Measurements from ENCODE around the gene TOR2A. TPM values are rescaled to one million over a fixed set of nuclear protein-coding genes. Genes with fewer than 3 reads are reported as not detected.

TOR2A gene
- total and polyA plus RNA-seq, 2 donors, result 7.2 to 19.3 TPM

DNA sequence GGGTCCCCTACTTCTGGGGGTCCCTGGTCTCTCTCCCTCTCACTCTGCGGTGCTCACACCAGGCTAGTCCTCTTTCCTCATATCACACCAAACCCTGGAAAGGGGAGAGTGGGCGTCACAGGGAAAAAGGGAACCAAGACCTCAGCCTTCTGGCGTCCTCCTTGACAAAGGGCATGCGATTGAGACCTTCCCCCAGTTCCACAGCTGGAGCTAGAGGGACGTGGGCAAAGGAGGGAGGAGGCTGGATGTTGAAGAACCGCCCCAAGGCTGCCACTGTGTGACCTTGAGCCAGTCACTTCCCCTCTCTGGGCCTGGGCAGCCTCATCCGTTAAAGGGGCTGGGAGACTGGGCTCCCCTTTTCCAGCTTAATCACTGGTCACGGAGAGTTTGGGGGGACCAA lies 18.5 kb upstream of the TOR2A start:
- Histone ChIP-seq H3K27ac (ENCODE audit: low read depth in 1 of 2, low read length in 1 of 2) (no peak overlapping the region), H3K4me3 (ENCODE audit: low read length in 2 of 2) (no peak overlapping the region)

DNA sequence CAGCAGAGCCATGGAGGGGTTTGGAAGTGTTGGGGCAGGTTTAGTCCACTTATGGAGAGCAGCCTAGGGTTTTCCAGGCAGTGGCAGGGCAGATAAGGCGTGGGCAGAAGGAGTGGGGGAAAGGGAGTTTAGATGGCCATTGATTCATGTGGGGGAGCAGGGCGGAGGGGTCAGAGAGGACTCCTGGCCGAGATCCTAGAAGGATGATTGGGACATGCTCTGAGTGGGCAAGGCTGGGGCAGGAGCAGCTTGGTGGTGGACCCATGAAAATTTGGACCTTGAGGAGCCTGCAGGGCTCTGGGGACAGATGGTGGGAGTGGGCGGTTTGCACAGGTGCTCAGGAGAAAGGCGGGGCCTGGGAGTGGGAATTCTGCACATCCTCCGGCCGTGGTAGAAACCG lies 18.1 kb upstream of the TOR2A start:
- Histone ChIP-seq H3K27me3 (ENCODE audit: control insufficient read depth in 2 of 2, insufficient read depth in 1 of 2, low read length in 1 of 2) (peaks cover 0 to 9% of the 10 kb centered on the region in 2 donors), H3K9me3 (ENCODE audit: control insufficient read depth in 2 of 2, insufficient read depth in 1 of 2, low read length in 1 of 2) (no peaks in the 10 kb centered on the region)

More for the DNA sequence above, 18.5 kb upstream of the TOR2A start:
- 95% methylated on average over 8 of the region's 8 CpGs for WGBS
- Histone ChIP-seq H3K4me1 (ENCODE audit: control insufficient read depth in 2 of 2, insufficient read depth in 2 of 2, low read length in 2 of 2) (no peaks in the 10 kb centered on the region), H3K36me3 (ENCODE audit: control insufficient read depth in 2 of 2, insufficient read depth in 2 of 2, low read length in 1 of 2) (peaks cover 71 to 72% of the 10 kb centered on the region in 2 donors), H3K27me3 (ENCODE audit: control insufficient read depth in 2 of 2, insufficient read depth in 1 of 2, low read length in 1 of 2) (peaks cover 0 to 9% of the 10 kb centered on the region in 2 donors), H3K9me3 (ENCODE audit: control insufficient read depth in 2 of 2, insufficient read depth in 1 of 2, low read length in 1 of 2) (no peaks in the 10 kb centered on the region)
- DNase-seq (ENCODE audit: low read depth in 6 of 9, low spot score in 9 of 9), result no peak

DNA sequence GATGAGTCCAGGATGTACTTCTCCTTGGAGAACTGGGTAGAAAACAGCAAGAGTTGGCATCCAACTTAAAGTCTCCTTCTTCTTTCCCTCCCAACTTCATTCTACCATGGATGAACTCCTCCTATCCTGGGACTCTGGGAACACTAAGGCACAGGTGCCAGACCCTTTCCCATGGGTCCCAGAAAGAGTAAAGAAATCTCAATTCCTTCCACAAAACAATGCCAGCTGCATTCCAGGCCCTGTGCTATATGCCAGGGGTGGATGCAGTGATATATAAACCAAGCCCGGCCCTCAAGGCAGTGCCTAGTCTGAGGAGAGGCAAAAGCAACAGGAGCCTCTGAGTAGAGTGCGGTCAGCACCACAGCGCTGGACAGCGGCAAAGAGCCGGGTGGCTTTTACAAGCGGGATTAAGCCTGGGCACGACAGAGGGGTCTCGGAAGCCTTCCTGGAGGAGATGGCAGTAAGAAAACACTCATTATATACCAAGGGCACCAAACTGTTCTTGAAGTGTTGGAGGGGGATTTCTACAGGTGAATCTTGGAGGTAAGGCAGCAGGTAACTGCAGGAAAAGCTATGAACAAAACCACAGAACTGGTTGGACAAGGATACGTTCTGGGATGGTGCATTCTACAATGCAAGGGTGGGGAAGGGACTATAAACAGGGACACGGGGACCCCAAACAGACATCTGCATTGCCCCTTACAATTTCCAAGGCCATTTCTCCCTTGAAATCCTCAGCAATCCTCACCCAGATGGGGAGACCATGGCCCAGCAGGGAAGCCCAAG lies 16.4 kb upstream of the TOR2A start:
- Histone ChIP-seq H3K27me3 (ENCODE audit: control insufficient read depth in 2 of 2, insufficient read depth in 1 of 2, low read length in 1 of 2) (peaks cover 0 to 9% of the 10 kb centered on the region in 2 donors), H3K36me3 (ENCODE audit: control insufficient read depth in 2 of 2, insufficient read depth in 2 of 2, low read length in 1 of 2) (peaks cover 79 to 84% of the 10 kb centered on the region in 2 donors), H3K4me3 (ENCODE audit: low read length in 2 of 2) (no peak overlapping the region), H3K4me1 (ENCODE audit: control insufficient read depth in 2 of 2, insufficient read depth in 2 of 2, low read length in 2 of 2) (peaks cover 0 to 3% of the 10 kb centered on the region in 2 donors), H3K27ac (ENCODE audit: low read depth in 1 of 2, low read length in 1 of 2) (no peak overlapping the region), H3K9me3 (ENCODE audit: control insufficient read depth in 2 of 2, insufficient read depth in 1 of 2, low read length in 1 of 2) (peaks cover 0 to 2% of the 10 kb centered on the region in 2 donors)
- DNase-seq (ENCODE audit: low read depth in 6 of 9, low spot score in 9 of 9), result no peak
- 97% methylated on average over 10 of the region's 10 CpGs for WGBS

More for the DNA sequence above, 18.1 kb upstream of the TOR2A start:
- Histone ChIP-seq H3K4me1 (ENCODE audit: control insufficient read depth in 2 of 2, insufficient read depth in 2 of 2, low read length in 2 of 2) (no peaks in the 10 kb centered on the region), H3K36me3 (ENCODE audit: control insufficient read depth in 2 of 2, insufficient read depth in 2 of 2, low read length in 1 of 2) (peaks cover 71 to 72% of the 10 kb centered on the region in 2 donors), H3K4me3 (ENCODE audit: low read length in 2 of 2) (no peak overlapping the region), H3K27ac (ENCODE audit: low read depth in 1 of 2, low read length in 1 of 2) (no peak overlapping the region)
- WGBS, result 98% methylated on average over 8 of the region's 8 CpGs
- DNase-seq (ENCODE audit: low read depth in 6 of 9, low spot score in 9 of 9), result no peak

DNA sequence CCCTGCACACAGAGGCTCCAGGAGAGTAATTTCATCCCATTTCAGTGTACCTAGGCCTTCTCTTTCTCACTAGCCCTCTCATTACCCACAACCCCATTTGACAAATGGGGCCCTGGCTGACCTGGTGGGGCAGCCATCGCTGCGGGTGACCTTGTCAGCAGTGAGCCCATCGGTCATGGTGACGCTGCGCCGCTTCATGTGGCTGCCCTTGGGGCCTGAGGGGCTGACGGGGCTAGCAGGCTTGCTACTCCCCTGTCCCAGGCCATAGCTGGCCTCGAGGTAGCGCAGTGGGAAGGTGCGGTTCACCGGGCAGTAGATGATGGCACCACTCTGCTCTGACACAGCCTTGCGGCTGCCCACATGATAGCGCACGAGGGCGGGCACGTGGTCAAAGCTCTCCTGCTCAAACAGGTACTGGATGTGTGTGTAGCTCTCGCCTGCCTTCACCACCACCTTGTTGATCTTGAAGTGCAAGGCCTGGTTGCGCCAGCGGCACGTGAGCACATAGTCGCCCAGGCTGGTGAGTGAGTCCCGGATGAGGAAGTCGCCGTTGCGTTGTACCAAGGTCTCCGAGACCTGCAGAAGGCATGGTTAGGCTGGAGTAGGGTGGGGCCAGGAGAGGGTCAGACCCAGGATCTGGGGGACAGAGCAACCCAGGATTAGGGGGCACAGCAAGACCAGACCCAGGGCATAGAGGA lies 14.1 kb upstream of the TOR2A start:
- DNase-seq (ENCODE audit: low read depth in 6 of 9, low spot score in 9 of 9), result no peak
- Histone ChIP-seq H3K36me3 (ENCODE audit: control insufficient read depth in 2 of 2, insufficient read depth in 2 of 2, low read length in 1 of 2) (peaks cover 86 to 92% of the 10 kb centered on the region in 2 donors), H3K27me3 (ENCODE audit: control insufficient read depth in 2 of 2, insufficient read depth in 1 of 2, low read length in 1 of 2) (no peaks in the 10 kb centered on the region), H3K27ac (ENCODE audit: low read depth in 1 of 2, low read length in 1 of 2) (no peak overlapping the region), H3K4me1 (ENCODE audit: control insufficient read depth in 2 of 2, insufficient read depth in 2 of 2, low read length in 2 of 2) (peaks cover 0 to 3% of the 10 kb centered on the region in 2 donors), H3K9me3 (ENCODE audit: control insufficient read depth in 2 of 2, insufficient read depth in 1 of 2, low read length in 1 of 2) (peaks cover 0 to 2% of the 10 kb centered on the region in 2 donors), H3K4me3 (ENCODE audit: low read length in 2 of 2) (no peak overlapping the region)
- whole genome bisulfite sequencing, result 98% methylated on average over 26 of the region's 26 CpGs

DNA sequence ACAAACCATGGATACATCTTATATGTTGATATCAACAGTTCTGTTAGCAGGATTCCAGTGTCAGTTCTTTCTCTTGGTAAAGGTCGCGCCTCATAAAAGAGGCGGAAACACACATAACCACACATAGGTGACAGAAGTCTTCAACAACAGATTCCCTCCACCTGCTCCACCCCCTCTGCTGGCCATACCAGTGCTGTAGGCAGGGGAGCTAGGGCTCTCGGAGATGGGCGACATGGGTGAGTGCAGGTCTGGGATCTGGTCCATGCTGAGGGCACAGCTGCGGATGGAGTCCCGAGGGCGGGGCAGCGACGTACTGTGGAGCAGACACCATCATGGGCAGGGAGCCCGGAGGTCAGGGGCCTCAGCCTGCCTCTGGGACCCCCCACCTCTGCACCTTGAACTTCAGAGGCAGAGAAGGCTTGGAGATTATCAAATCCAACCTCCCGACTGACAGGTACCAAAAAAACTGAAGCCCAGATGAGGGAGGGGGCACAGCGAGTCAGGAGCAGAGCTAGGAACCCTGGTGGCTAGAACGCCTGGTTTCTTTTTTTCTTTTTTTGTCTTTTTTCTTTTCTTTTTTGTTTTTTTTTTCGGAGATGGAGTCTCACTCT lies 12.0 kb upstream of the TOR2A start:
- 90% methylated on average over 15 of the region's 15 CpGs for WGBS
- peaks cover 0 to 2% of the 10 kb centered on the region in 2 donors for H3K9me3 ChIP-seq (ENCODE audit: control insufficient read depth in 2 of 2, insufficient read depth in 1 of 2, low read length in 1 of 2)
- peak in 1 of 9 donors; percentile 37 for DNase-seq (ENCODE audit: low read depth in 6 of 9, low spot score in 9 of 9)
- no peak overlapping the region for H3K4me3 ChIP-seq (ENCODE audit: low read length in 2 of 2)
- H3K27ac ChIP-seq (ENCODE audit: low read depth in 1 of 2, low read length in 1 of 2), result no peak overlapping the region
- peaks cover 0 to 3% of the 10 kb centered on the region in 2 donors for H3K4me1 ChIP-seq (ENCODE audit: control insufficient read depth in 2 of 2, insufficient read depth in 2 of 2, low read length in 2 of 2)
- no peaks in the 10 kb centered on the region for H3K27me3 ChIP-seq (ENCODE audit: control insufficient read depth in 2 of 2, insufficient read depth in 1 of 2, low read length in 1 of 2)
- peaks cover 89 to 91% of the 10 kb centered on the region in 2 donors for H3K36me3 ChIP-seq (ENCODE audit: control insufficient read depth in 2 of 2, insufficient read depth in 2 of 2, low read length in 1 of 2)

DNA sequence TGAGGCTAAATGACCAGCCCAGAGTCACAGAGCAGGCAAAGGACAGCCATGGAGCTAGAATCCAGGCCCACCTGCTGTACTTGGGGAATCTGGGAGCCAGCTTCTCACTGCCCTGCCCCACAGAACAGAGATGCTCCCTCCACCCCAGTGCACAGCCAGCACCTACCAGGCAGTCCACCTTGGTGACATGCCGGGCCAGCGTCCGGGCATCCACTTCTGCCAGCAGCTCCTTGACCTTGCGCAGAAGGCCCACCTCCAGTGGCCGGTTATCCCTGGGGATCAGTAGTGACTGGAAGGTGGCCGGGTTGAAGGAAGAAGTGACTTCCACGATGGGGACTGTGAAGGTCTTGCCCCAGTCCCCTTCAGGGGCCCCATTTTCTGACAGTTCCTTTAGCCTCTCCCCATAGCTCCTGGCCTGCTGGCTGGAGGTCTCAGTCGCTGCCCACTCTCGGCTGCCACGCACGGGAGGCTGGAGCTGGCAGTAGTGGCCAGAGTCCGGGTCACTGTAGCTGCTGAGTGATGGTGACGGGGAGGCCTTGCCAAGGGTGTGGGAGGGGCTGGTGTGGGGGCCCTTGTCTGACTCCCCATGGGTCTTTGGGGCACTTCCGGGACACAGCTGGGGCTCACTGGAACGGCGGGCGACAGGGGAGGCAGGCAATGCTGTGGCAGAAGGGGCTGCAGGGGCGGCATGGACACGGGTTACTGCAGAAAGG lies 9.5 kb upstream of the TOR2A start:
- H3K36me3 ChIP-seq (ENCODE audit: control insufficient read depth in 2 of 2, insufficient read depth in 2 of 2, low read length in 1 of 2), result peaks cover 89% of the 10 kb centered on the region in 2 donors
- peaks cover 0 to 8% of the 10 kb centered on the region in 2 donors for H3K4me1 ChIP-seq (ENCODE audit: control insufficient read depth in 2 of 2, insufficient read depth in 2 of 2, low read length in 2 of 2)
- peaks cover under 1 to 5% of the 10 kb centered on the region in 2 donors for H3K9me3 ChIP-seq (ENCODE audit: control insufficient read depth in 2 of 2, insufficient read depth in 1 of 2, low read length in 1 of 2)
- H3K27me3 ChIP-seq (ENCODE audit: control insufficient read depth in 2 of 2, insufficient read depth in 1 of 2, low read length in 1 of 2), result no peaks in the 10 kb centered on the region
- H3K27ac ChIP-seq (ENCODE audit: low read depth in 1 of 2, low read length in 1 of 2), result no peak overlapping the region
- 98% methylated on average over 19 of the region's 19 CpGs for WGBS
- H3K4me3 ChIP-seq (ENCODE audit: low read length in 2 of 2), result no peak overlapping the region
- no peak for DNase-seq (ENCODE audit: low read depth in 6 of 9, low spot score in 9 of 9)

DNA sequence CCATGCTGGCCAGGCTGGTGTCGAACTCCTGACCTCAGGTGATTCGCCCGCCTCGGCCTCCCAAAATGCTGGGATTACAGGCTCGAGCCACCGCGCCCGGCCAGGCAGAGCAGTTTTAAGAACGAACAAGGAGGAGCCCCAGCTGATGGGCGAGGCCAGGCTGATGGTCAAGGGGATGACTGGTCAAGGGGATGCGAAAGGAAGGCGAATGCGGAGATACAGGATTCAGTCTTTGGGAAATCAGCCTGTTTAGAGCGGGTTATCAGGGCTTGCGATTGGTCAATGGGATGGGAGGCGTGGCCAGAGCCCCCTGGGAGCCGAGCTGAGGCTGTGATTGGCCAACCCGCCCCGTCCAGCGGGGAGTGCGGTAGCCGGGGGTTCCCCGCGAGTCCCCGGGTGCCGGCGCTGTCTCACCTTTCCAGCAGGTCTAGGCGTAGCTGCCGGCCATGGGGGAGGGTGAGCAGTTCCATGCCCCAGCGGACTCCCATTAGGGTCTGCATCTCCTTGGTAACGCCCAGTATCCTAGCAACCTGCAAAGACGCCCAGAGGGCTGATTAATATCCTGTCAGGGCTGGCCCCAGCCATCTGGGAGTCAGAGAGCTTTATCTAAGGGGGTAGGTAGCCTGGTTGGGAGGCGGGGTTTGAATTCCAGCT lies 7.5 kb upstream of the TOR2A start:
- Histone ChIP-seq H3K36me3 (ENCODE audit: control insufficient read depth in 2 of 2, insufficient read depth in 2 of 2, low read length in 1 of 2) (peaks cover 85 to 87% of the 10 kb centered on the region in 2 donors), H3K4me1 (ENCODE audit: control insufficient read depth in 2 of 2, insufficient read depth in 2 of 2, low read length in 2 of 2) (peaks cover 0 to 8% of the 10 kb centered on the region in 2 donors), H3K27ac (ENCODE audit: low read depth in 1 of 2, low read length in 1 of 2) (no peak overlapping the region), H3K27me3 (ENCODE audit: control insufficient read depth in 2 of 2, insufficient read depth in 1 of 2, low read length in 1 of 2) (no peaks in the 10 kb centered on the region), H3K4me3 (ENCODE audit: low read length in 2 of 2) (no peak overlapping the region), H3K9me3 (ENCODE audit: control insufficient read depth in 2 of 2, insufficient read depth in 1 of 2, low read length in 1 of 2) (peaks cover 1 to 5% of the 10 kb centered on the region in 2 donors)
- WGBS, result 93% methylated on average over 33 of the region's 33 CpGs
- DNase-seq (ENCODE audit: low read depth in 6 of 9, low spot score in 9 of 9), result peak in 1 of 9 donors; percentile 24

DNA sequence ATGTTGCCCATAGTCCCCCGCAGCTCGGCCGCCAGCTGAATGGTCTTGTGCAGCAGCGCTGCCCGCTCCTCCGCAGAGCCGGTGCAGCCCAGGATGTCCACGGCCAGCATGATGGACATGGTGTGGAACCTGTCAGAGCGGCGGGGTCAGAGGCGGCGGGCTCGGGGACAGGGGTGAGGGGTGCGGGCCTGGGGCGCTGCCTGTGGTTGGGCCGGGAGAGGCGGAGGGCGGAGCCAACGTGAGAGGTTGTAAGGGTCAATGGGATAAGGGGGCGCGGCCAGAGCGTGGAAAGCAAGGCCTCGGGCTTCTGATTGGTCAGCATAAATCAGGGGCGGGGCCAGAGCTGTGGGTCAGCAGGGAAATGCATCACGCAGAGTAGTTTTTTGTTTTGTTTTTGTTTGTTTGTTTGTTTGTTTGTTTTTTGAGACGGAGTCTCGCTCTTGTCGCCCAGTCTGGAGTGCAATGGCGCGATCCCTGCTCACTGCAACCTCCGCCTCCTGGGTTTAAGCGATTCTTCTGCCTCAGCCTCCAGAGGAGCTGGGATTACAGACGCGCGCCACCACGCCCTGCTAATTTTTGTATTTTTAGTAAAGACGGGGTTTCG lies 6.8 kb upstream of the TOR2A start:
- Histone ChIP-seq H3K27ac (ENCODE audit: low read depth in 1 of 2, low read length in 1 of 2) (no peak overlapping the region), H3K4me1 (ENCODE audit: control insufficient read depth in 2 of 2, insufficient read depth in 2 of 2, low read length in 2 of 2) (peaks cover 0 to 6% of the 10 kb centered on the region in 2 donors), H3K27me3 (ENCODE audit: control insufficient read depth in 2 of 2, insufficient read depth in 1 of 2, low read length in 1 of 2) (no peaks in the 10 kb centered on the region), H3K4me3 (ENCODE audit: low read length in 2 of 2) (no peak overlapping the region), H3K9me3 (ENCODE audit: control insufficient read depth in 2 of 2, insufficient read depth in 1 of 2, low read length in 1 of 2) (peaks cover 1 to 3% of the 10 kb centered on the region in 2 donors), H3K36me3 (ENCODE audit: control insufficient read depth in 2 of 2, insufficient read depth in 2 of 2, low read length in 1 of 2) (peaks cover 79 to 81% of the 10 kb centered on the region in 2 donors)
- DNase-seq (ENCODE audit: low read depth in 6 of 9, low spot score in 9 of 9), result no peak
- 93% methylated on average over 38 of the region's 38 CpGs for WGBS
